GM19324 (cell line): ENCODE measurements around the gene MAP2K3.
"Not testable (repeated sequence)": the region's sequence is repeated elsewhere in the genome, so short reads cannot be mapped to it uniquely, and the experiment has no call there.

Experiments used
- ATAC-seq: cut with Tn5 transposase; IDR thresholded peaks from one replicate; pipeline ENCODE4 v1.9.1; 2021; ENCODE audit warnings: mild to moderate bottlenecking, moderate library complexity; ENCODE audit not compliant: unreplicated experiment, low FRiP score

MAP2K3 gene

DNA sequence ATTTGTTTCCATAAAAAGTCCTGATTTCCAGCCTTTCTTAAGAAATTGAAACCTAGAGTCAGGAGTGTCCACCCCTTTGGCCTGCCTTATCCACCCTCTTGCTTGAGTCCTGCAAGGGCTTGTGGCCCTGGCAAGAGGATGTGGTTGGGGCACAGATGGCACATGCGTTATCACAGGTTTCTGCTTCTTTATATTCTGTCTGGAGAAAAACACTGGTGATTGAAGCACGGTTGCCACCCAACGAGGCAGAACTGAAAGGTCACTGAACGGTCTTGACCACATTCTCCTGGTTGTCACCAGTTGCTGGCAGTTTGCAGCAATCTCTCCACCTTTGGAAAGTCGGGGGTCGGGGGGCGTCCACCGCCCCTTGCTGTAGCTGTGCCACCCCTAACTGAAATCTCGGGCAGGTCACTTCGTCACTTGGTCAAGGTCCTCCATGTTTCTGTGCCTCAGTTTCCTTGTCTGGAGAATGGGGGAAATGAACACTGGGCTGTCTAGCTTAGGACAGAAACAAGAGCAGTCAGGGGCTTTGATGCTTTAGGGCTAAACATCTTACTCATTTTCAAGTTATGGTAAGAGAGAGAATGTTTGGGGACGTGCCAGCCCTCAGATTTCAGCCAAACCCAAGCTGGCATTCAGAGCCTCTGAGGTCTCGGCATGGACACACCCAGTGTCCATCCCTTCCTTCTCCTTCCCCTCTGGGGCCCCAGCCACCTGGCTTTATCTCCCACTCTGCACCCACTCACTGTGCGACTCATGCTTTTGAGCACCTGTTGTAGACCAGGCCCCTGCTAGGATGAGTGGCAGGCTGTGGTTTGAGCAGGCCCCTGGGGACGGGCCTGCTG, 63.8 kb downstream of the MAP2K3 start:
- ATAC-seq, result not testable (repeated sequence)

DNA sequence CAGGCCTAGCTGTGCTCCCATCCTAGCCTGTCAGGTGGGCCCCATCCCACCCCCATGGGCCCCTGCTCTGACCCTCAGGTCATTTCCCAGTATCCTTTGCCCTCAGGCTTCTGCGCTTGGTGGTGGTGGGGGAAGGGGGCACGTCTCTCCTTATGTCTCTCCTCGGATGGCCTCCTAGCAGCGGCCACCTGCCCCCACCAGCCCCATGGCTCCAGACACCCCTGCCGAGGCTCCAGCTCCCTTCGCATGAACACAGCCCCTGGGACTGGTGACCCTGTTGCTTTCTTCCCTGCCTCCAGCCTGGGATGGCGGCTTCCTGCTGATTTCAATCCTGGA, 64.4 kb downstream of the MAP2K3 start:
- not testable (repeated sequence) for ATAC-seq

DNA sequence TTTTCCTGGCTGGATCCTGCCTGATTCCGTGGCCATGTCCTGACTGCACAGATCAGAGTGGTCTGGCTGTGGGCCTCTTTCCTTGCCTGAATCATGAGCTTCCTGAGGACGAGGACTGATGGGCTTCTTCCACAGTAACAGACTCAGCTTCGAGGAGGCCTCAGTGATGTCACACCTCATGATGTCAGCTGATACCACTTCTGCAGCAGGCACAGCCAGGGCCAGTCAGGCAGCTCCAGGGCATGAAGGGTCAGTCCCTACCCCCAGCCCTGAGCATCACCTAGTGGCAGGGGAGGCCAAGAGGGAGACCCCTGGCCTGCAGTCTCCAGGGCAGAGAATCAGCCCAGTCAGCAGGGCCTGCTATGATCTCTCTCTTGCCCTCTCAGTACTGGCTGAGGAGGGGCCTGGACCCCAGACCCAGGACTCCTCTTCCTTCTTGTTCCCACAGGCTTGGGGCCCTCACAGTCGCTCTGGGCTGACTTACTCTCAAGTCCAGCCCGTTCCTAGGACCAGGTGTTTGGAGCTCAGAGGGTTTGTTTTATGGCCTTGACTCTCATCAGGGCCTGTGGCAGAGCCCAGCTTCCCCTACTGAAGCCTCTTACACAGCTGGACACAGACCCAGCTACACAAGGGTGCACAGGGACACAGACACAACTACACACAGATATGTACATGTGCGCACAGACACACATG, 65.0 kb downstream of the MAP2K3 start:
- ATAC-seq, result not testable (repeated sequence)

DNA sequence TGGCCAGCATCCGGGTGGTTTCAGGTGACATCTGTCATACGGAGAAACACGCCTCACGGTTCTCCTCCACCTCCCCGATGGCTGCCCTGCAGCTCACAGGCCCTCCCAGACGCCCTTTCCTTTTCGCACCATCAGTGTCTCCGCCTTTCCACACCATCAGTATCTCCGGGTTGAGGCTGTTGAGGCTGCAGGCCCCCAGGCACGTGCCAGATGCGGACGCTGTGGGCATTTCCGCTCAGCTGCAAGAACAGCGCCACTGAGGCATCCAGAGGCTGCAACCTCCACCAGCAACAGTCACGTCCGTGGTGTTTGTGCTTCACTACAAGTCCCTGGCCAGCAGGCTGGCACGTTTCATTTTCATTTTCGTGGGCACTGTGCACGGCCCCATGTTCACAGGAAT, 66.0 kb downstream of the MAP2K3 start:
- ATAC-seq, result not testable (repeated sequence)

DNA sequence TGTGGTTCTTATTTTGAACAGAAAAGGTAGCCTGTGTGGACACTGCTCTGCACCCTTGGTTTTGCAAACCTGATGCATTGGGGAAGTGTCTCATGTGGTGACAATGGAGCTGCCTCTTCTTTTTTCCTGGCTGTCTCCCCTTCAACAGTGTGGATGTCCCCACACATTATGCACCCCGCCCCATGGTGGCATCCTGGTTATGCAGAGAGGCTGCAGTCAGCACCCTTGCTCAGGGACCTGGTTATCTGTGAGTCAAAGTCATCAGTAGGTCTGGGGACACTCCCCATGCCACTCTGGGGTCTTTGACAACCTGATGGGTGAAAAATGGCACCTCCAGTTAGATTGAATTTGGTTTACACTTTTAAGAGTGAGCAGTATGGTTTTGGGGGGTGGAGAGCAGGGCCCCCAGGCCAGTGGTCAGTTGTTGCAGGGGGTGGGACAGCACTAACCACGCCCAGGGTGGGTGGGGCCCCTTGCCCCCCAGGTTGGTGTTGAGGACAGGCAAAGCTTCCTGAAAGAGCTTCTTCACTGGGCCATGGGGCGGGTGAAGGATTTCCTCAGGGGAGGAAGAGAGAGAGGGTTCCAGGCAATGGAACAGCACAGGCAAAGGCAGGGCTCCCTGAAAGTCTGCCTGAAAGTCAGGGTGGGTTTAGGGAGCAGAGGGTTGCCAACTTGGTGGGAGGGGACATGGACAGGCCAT, 67.0 kb downstream of the MAP2K3 start:
- ATAC-seq, result no peak

DNA sequence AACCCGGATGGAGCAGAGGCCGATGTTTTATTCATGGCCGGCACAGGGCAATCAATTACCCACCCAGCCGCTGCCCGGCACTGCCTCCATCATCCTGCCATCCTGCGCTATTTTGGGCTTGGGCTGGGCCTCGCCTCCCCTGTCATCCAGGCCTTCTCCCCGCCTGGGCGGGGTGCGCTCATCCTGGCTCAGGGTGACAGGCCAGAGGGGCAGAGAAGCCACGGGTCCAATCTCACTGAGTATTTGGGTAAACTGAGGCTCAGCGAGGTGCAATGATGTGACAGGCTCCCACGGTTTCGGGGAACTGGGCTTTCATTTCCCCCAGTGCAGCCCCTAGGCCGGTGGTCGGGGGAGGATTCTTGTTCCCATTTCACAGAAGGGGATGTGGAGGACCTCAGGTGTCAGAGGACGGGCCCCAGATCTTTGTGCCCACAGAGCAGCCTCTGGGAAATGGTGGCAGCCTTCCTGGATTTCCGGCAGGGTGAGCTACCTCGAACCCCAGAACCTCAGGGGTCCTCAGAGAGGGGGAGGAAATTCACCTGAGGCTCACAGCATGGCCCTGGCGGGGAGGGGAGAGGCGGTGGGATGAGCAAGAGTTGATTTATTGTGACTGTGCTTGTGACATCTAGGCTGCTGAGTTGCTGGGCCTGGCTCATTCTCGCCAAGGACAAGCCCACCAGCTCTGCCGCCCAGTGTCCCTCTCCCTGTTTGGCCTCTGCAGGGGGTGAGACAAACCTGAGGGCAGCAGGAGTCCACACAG, 67.9 kb downstream of the MAP2K3 start:
- ATAC-seq, result no peak

DNA sequence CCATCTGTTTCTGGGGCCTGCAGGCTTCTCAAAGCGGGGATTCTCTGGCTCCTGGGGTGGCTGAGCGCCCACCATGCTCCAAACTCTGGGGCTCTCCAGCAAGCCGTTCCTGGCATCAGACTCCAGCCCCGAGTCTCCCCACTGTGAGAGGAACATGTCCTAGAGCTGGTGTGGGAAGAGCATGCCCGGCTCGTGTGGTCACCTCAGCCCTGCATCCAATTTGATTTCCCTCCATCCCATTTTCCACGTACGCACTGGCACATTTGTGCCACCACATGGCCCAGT, 68.4 kb downstream of the MAP2K3 start:
- no peak for ATAC-seq

DNA sequence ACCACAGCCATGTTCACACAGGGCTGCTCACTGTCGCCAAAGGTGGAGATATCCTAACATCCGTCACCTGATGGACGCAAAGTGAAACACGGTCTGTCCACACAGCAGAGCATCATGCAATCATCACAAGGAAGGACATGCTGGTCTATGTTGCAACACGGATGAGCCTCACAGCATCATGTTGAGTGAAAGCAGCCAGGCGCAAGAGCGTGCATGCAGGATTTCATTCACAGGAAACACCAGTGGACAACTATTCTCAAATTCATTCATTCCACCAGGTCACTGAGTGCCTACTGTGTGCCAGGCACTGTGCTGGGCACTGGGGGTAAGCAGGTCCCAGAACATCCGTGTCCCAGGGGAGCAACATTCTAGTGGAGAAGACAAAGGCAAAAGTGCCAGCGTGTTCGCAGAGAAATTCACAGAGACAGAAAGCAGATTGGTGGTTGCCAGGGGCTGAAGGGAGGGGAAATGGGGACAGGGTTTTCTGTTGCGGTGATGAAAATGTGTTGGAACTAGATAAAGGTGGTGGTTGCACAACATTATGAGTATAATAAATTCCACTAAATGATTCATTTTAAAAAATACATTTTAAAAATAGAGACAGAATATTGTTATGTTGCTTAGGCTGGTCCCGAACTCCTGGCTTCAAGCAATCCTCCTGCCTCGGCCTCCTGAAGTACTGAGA, 69.0 kb downstream of the MAP2K3 start:
- no peak for ATAC-seq

DNA sequence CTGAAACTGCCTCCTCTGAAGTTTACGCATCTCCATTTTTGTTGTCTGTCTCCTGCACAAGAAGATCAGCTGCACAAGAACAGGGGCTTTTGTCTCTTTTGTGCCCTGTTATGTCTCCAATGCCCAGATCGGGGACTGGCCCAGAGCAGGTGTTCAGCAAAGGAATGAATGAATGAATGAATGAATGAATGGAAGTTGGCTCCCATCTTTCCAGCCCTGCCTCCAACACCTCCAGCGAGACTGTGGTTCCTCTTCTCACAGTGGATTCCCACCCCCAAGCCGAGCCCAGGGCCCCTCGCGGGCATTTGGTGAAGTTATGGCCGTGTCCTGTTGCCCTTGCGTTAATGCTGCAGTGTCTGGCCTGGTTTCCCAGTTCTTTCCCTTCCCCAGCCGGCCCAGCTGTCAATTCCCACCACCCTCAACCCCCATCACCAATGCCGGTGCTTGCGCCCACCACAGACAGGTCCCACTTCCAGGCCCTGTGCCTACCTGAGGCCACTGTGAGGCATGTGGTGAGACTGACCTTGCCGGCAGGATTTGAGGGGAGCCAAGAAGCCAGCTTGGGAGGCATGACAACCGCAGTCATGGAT, 70.4 kb downstream of the MAP2K3 start:
- ATAC-seq, result no peak

DNA sequence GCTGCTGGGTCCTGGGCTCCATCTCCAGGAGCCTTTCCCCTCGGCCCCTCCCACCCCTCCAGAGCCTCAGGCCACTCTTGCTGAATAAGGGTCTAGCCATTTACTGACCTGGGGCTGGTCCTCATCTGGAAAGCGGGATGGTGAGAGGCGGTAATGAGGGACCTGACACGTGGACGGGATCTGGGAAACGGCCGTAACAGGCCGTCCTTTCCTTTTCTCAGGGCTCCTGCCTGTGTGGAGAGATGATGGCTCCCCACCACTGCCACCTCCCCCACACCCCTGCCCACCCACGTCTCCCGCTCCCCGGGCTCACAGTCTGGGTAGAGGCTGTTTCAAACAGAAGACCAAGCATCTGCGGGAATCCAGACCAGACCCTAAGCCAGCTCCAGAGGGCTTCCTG, 71.1 kb downstream of the MAP2K3 start:
- ATAC-seq, result no peak

DNA sequence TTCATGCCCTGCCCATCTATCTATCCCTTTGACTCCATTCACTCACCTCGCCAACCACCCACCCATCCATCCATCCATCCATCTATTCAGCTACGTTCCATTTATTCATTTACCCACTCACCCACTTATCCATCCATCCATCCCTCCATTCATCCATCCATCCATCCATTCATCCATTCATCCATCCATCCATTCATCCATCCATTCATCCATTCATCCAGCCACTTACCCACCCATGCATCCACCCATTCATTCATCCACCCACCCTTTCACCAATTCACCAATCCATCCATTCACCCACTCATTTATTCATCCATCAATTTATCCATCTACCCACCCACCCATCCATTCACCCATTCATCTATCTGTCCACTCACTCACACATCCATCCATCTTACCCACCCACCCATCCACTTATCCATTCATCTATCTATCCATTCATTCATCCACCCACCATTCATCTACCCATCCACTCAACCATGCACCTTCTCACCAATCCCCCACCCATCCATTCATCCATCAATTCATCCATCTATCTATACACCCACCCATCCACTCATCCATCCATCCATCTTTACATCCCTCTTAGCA, 72.1 kb downstream of the MAP2K3 start:
- no peak for ATAC-seq

DNA sequence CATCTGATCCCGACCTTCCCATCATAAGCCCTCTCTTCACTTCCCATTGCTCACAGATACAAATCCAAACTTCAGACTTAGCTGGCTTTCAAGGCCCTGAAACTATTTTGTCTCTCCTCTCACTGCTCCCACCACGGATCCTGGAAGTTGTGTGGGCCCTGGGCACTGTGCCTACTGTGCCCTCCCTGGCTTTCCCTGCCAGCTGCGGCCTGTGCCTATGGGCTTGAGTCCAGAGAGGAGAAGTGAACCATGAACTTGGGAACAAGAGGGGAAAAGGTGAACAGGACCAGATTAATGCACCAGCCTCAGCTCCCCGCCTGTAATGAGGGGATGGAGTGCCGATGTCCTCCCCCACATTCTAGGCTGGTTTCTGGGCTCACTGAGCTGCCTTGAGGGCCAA, 72.8 kb downstream of the MAP2K3 start:
- ATAC-seq, result no peak

DNA sequence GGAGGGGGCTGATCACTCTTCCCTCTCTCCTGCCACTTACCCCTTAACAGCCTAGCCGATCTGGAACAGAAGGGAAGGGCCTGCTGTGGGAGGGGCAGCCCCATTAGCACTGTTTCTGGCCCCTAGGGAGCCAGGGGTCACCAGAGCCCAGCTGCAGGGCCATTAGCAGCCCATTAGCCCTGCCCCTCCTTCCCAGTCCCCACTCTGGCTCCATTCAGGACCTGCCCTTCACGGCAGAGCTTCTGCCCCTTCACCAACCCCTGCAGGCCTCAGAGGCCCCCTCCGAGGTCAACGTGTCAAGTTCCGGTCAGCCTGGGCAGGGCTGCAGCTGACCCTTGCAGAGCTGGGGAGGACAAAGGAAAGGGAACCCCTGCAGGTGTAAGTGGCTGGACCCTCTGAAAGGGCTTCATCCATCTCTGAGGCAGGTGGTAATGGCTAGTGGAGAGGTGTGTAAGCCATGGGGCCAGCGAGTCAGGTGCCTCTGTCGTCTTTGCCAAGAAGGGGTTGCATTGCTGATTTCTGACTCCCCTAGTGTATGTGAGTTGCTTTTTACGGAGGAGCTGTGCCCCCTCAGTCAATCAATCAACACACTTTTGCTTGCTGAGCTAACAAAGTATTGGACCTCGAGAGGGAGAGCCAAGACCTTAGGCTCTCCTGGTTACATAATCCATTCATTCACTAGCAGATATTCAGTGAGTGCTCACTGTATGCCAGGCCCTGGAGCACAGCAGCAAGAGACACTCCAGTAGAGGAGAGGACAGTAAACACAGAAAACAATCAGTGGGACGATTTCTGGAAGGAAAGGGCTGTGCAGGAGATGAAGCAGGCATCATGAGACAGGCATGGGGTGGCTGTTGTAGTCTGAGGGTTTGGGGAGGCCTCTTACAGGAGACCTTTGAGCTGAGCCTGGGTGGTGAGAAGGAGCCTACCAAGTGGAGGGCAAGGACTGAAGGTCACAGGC, 73.5 kb downstream of the MAP2K3 start:
- ATAC-seq, result no peak

DNA sequence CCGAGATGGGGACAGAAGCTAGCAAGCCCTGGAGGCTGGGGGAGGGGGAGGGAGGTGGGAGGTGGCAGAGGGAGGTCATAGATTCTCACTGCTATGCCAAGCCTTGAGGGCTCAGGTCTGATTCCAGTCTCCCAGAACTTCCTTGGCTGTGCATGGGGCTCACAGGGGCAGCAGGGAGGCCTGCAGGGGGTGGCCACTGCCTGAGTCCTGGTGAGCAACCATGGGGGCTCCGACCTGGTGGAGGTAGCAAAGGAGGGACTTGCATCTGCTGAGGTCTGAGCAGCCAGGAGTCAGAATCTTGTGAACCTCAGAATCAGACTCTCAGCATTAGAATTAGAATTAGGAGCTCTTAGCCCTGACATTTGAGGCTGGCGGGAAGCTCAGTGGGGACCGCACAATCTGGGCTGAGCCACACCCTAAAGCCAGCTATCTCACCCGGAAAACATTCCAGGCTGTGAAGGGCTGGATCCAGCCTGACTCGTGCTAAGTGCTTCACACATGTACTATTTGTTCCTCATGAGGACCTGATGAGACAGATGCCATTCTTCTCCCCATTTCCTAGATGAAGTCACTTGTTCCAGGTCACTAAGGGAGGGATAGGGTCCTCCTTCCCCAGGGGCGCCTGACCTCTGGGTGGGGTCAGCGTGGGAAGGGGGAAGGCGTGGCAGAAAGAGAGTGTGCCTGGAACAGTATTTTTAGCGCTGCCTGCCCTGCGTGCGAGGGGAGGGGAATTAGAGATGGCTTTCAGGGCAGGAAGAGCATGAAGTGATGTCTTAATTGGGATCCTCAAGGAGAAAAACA, 74.4 kb downstream of the MAP2K3 start:
- ATAC-seq, result no peak

DNA sequence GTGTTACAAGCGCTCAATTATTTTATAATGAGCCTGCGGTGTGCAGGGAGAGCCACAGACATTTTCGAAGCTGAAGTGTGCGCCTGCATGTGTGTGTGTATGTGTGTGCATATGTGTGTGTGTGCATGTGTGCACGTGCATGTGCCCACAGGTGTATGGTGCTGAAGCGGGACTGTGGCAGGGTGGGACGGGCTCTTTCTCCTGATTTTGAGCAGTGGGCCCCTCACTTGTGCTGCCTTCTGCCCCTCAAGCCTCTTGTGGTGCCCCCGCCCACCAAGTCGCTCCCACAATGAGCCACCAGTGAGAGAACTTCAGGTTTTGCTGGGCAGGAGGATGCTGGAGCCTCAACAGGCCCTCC, 75.0 kb downstream of the MAP2K3 start:
- no peak for ATAC-seq

DNA sequence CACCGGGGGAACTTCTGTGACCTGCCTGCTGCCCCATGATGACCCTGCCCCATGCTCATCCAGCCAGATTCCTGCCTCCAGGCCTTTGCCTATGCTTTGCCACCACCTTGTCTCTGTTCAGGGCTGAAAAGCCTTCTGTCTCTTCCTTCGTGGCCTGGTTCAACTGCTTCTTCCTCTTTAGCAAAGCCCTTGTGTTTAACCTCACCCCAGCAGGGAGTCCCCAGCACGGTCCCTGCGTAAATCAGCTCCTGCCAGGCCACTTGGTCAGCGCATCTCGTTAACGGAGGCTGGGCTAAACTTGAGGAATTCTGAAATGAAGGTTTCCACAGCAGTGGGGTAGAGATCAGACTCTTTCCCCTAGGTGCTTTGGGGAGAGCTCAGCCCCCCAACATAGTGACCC, 75.5 kb downstream of the MAP2K3 start:
- no peak for ATAC-seq

DNA sequence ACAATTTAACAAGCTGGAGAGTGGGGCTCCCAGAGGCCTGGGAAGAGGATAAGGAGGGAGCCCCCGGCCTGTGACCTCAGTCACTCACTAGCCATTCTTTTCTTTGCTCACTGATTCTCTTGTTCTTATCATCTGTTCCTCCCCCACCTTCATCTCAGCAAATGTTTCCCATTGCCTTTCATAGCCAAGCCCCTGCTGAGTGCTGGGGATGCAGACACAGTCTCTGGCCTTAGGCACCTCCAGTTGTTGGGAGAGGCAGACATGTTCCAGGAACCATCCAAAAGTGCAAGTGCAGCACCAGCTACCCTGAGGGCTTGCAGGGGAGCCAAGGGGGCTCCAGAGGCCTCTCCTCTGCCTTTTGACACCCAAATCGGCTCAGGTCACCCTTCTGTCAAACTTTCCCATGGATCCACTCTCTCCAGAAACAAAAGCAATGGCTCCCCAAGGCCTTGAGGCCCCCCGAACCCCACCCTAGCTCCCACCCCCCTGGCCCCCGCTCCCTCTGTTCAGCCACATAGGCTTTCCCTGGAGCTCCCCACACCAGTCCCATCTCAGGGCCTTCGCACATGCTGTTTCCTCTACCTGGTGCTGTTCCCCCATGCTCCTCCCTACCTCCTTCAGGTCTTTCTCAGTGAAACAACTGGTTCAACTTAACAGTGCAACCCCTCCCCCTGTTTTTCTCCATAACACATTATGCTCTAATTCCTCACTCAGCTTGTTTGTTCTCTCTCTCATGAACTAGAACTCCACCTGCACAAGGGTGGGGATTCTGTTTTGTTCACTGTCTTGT, 76.7 kb downstream of the MAP2K3 start:
- no peak for ATAC-seq
